GM12801 (cell line): ENCODE data around the gene PTPN22.

Source experiments
- TF ChIP-seq, protein P1 (sequence below): IDR thresholded peaks from one replicate; pipeline ENCODE4 v1.5.1; 2011; ENCODE audit warnings: control low read depth; ENCODE audit not compliant: insufficient read length; ENCODE audit errors: extremely low read depth

Gene PTPN22

GRCh38 chr1:113881661-113882060, 10.1 kb upstream of the PTPN22 start:
- TF ChIP-seq, protein P1, sequence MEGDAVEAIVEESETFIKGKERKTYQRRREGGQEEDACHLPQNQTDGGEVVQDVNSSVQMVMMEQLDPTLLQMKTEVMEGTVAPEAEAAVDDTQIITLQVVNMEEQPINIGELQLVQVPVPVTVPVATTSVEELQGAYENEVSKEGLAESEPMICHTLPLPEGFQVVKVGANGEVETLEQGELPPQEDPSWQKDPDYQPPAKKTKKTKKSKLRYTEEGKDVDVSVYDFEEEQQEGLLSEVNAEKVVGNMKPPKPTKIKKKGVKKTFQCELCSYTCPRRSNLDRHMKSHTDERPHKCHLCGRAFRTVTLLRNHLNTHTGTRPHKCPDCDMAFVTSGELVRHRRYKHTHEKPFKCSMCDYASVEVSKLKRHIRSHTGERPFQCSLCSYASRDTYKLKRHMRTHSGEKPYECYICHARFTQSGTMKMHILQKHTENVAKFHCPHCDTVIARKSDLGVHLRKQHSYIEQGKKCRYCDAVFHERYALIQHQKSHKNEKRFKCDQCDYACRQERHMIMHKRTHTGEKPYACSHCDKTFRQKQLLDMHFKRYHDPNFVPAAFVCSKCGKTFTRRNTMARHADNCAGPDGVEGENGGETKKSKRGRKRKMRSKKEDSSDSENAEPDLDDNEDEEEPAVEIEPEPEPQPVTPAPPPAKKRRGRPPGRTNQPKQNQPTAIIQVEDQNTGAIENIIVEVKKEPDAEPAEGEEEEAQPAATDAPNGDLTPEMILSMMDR = no peak

DNA sequence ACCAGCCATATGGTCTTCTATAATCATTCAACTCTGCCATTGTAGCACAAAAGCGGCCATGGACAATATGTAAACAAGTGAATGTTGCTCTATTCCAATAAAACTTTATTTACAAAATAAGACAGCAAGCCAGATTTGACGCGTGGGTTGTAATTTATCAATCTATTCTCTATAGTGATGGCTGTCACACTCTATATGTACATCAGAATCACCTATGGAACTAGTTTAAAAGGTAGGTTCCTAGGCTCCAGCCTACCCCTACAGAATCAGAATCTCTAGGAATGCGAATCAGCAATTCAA, 8.2 kb upstream of the PTPN22 start:
- TF ChIP-seq, protein P1 = no peak

DNA sequence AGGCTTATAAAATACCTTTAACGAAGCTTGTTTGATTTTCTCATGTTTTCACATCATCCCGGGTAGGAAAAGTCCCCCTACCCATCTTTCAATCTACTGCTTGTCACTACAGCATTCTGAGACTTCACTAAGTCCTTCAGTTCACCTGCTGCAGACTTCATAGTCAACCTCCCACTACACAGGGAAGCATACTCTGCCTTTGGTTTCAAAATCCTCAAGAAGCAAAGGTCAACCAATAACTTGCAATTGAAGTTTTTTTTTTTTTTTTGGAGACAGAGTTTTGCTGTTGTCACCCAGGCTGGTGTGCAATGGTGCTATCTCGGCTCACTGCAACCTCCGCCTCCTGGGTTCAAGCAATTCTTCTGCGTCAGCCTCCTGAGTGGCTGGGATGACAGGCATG, 4.7 kb upstream of the PTPN22 start:
- TF ChIP-seq, protein P1 = no peak

GRCh38 chr1:113875714-113876113, 4.2 kb upstream of the PTPN22 start:
- TF ChIP-seq, protein P1 = no peak

DNA sequence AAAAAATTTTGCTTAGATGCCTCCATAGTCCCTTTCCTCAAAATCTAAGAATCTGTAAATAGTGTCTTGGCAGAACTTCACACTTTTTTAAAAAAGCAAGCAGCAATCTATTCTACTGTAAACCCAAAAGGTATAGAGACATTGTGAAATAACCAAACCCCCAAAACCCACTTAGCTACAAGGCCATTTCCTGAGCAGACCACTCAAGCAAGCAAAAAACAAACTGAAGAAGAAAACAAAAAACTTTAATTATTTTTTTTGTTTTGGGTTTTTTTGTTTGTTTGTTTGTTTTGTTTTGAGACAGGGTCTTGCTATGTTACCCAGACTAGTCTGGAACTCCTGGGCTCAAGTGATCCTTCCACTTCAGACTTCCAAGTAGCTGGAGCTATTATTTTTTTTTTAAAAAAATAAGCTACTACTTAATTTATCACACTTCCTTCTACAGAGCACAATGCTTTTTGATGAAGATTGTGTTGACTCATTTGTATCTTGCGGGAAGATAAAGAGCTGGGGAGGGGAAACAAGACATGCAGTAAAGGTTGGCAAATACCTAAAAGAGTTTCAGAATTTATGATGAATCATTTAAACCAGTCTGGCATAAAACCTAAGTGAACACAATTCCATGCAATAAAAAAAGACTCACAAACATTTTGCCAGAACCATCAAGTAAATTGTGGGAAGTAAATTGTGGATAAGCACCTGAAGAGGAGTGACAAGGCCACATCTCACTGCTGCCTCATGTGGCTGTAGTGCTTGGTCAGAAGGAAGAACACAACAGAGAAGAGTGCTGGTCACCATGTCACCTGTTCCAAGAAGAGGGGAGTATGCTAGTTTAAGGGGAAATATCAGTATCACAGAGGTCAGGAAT, 2.7 kb upstream of the PTPN22 start:
- TF ChIP-seq, protein P1 = no peak

DNA sequence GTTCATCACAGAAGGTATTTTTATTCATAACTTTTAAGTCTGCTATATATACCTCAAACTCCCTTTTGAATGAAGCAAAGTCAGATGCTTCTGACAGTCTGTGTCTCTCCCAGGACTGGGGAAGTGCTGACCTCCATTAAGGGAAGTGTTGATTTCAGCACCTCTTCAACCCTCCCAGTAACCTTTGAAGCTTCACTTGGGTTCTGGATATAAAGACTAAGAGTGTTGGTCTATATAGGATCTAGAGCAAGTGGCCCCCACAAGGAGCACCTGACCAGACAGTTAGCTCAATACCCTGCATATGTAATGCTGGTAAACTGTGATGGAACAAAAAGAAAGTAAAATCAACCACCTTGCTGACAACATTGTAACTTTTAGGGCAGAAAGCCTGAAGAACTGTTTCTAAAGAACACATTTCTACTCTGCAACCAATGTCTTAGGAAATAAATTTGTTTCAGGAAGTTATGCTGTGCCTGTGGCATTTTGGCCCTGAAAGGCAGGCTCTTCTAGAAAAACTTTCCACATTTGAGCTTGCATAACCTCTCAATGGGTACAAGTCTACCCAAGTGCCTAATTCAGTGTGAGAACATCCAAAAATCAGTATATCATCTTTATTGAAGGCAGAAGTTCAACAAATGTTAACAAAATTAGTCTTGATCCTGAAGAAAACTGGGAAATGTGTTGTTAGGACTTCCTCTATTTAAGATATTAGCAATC, 865 bp upstream of the PTPN22 start:
- TF ChIP-seq, protein P1 = no peak

GRCh38 chr1:113870778-113871177, 734 bp downstream of the PTPN22 start:
- TF ChIP-seq, protein P1 = no peak
